MM.1S (cell line): ENCODE results near the gene CCDC91.

Experiments
- CTCF ChIP-seq: fragments of 300-600 bp; sonication (generic); IDR thresholded peaks from 2 replicates; pipeline ENCODE4 v1.5.1; 2016; ENCODE audit warnings: antibody characterized with exemption, low read length, mixed read lengths
- EZH2 ChIP-seq: fragments of 300-600 bp; sonication (generic); optimal IDR thresholded peaks from 2 replicates; pipeline ENCODE3; 2017; ENCODE audit warnings: low read depth, mild to moderate bottlenecking, antibody characterized with exemption, low read length, mixed read lengths
- EZH2phosphoT487 ChIP-seq: fragments of 300-600 bp; sonication (generic); IDR thresholded peaks from 2 replicates; pipeline ENCODE4 v1.6.1; 2018; ENCODE audit warnings: antibody characterized with exemption, low read length

GRCh38 chr12:28383368-28383767 is 193.1 kb downstream of the CCDC91 start:
- TF ChIP-seq CTCF, result no peak
- no peak for TF ChIP-seq EZH2phosphoT487
- TF ChIP-seq EZH2, result no peak
